Heart left ventricle (tissue), 16 donors: Measurements from ENCODE around the gene NABP1. TPM values are rescaled to one million over a fixed set of nuclear protein-coding genes. Genes with fewer than 3 reads are reported as not detected.

Experiments
- ATAC-seq, 4 donors: fragments of 200-7000 bp; cut with Tn5 transposase; one replicate each; pipeline ENCODE4 v1.9.1; 2020 to 2022; ENCODE audit warnings: moderate library complexity in 4 of 4, mild to moderate bottlenecking in 3 of 4, moderate number of reproducible peaks in 1 of 4
- DNase-seq, 5 donors: peaks; one replicate each; pipeline ENCODE4 v3.0.0-alpha.2; 2020
- H3K27ac ChIP-seq, 12 donors: fragments of 200-600 bp; sonication (generic) in 4 of 12; one replicate each; pipeline versions ENCODE4 v1.5.0 to v1.8.0; 2016 to 2022; ENCODE audit warnings: mild to moderate bottlenecking in 2 of 12
- H3K27me3 ChIP-seq, 9 donors: fragments of 200-600 bp; sonication (generic) in 2 of 9; one replicate each; pipeline versions ENCODE4 v1.5.1 to v1.8.0; 2016 to 2022; ENCODE audit warnings: mild to moderate bottlenecking in 3 of 9
- H3K36me3 ChIP-seq, 9 donors: fragments of 200-600 bp; sonication (generic) in 2 of 9; one replicate each; pipeline versions ENCODE4 v1.5.0 to v1.8.0; 2018 to 2022; ENCODE audit warnings: mild to moderate bottlenecking in 2 of 9
- H3K4me1 ChIP-seq, 12 donors: fragments of 200-600 bp; sonication (generic) in 4 of 12; one replicate each; pipeline versions ENCODE4 v1.5.0 to v1.8.0; 2016 to 2022; ENCODE audit warnings: mild to moderate bottlenecking in 3 of 12
- H3K4me3 ChIP-seq, 12 donors: fragments of 200-600 bp; sonication (generic) in 4 of 12; one replicate each; pipeline versions ENCODE4 v1.5.0 to v1.8.0; 2017 to 2022; ENCODE audit warnings: mild to moderate bottlenecking in 9 of 12, moderate library complexity in 4 of 12
- H3K9me3 ChIP-seq, 12 donors: fragments of 200-600 bp; sonication (generic) in 4 of 12; one replicate each; pipeline versions ENCODE4 v1.5.0 to v1.8.0; 2016 to 2022; ENCODE audit warnings: mild to moderate bottlenecking in 1 of 12
- POLR2A ChIP-seq, 2 donors: fragments of 450-650 bp; IDR thresholded peaks; one replicate each; pipeline ENCODE4 v1.6.1; 2017; ENCODE audit warnings: antibody characterized with exemption in 2 of 2, mild to moderate bottlenecking in 2 of 2, moderate library complexity in 2 of 2
- WGBS, 4 donors: extraction: QIAGEN DNeasy Blood & Tissue Kit in 2 of 4; methylation state at CpG; one replicate each; pipeline versions ENCODE4 v1.1.5 to v1.1.7; 2013 to 2018; 5-methylcytosine and 5-hydroxymethylcytosine counted together
- intact Hi-C, 10 donors: fragments of 100-400 bp; cut with DNase I; formaldehyde crosslinking; loops; one replicate each; pipeline versions ENCODE4 v1.11.1 to v1.14.2; 2022
- polyA plus RNA-seq, 2 donors: library from polyadenylated mRNA; stranded (reverse); fragments of 200-250 nt; gene quantifications; one replicate each; pipeline ENCODE4 v1.2.3, GENCODE V29; 2013
- total RNA-seq, 9 donors: library from RNA; depleted of rRNA in 2 of 9; stranded (reverse); fragments of >200 nt in 2 of 9; fragmentation: NEBNext Ultra II Directional in 3 of 9; extraction: Animal tissue kit (Norgen Biotek cat#: 25700) in 3 of 9; gene quantifications; one replicate each; pipeline versions ENCODE4 v1.1.0 to v1.2.4, GENCODE V29; 2016 to 2023
- TF ChIP-seq, protein P1 (sequence below), 12 donors: fragments of 200-600 bp; sonication (generic) in 4 of 12; IDR thresholded peaks; one replicate each; pipeline versions ENCODE4 v1.5.0 to v1.8.0; 2018 to 2022; ENCODE audit warnings: antibody characterized with exemption in 12 of 12, mild to moderate bottlenecking in 5 of 12
- donor health status: ischemic (EF 13 %, LVEDD 7.1; RV severe dilation, severe dysfunction).
- donor health status: healthy with polysubstance abuse.
- donor health status: DM: no; HTN: yes; CAD: no.
- donor health status: DM: no; HTN: no; CAD: no.
- donor health status: ischemic (EF 25% LVEDD 6.9; RV normal size, moderate dysfunction).
- donor health status: ischemic (EF 25% LVEDD 5.7; RV mildly dilated, moderate dysfunction).
- donor health status: healthy.
- donor health status: DM: yes; HTN: yes; CAD: no.
- donor health status: ischemic (EF 35%, LVEDD 5.7; RV mildly dilated, moderate dysfunction).
- donor health status: nonischemic (EF 11% LVEDD 7.7; RV severe dilation, severe dysfunction).
- donor health status: DM: yes; HTN: yes; CAD: no.
- donor health status: PGD.
- donor health status: ischemic (EF 29% LVEDD 5.4; RV normal size, mild dysfunction).
- donor health status: nonischemic (EF 23%, LVEDD 6.1; RV moderate dilation, normal function).

NABP1 gene
- total and polyA plus RNA-seq, 11 donors = 1.5 to 36.3 (median 3.3) TPM

DNA sequence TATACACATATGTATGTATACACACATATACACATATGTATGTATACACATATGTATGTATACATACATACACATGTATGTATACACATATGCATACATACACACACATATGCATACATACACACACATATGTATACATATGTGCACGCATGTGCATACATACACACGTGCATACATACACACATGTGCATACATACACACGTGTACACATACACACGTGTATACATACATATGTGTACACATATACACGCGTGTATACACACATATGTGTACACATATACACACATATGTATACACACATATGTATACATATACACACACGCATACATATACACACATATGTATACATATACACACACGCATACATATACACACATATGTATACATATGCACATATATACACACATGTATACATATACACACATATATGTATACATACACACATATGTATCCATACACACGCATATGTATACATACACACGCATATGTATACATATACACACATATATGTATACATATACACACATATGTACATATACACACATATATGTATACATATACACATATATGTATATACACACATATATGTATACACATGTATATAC is 21.5 kb downstream of the NABP1 start:
- Histone ChIP-seq H3K36me3 (no peaks in the 10 kb centered on the region), H3K4me3 (no peak overlapping the region), H3K27me3 (no peaks in the 10 kb centered on the region), H3K4me1 (peaks cover 0 to 13% (median 2%) of the 10 kb centered on the region in 12 donors), H3K27ac (no peak overlapping the region), H3K9me3 (no peaks in the 10 kb centered on the region)
- ATAC-seq (no peak), DNase-seq (no peak)
- WGBS, 4 donors = 51 to 84% (median 77%) methylated on average over 10 of the region's 10 CpGs
- TF ChIP-seq, protein P1, sequence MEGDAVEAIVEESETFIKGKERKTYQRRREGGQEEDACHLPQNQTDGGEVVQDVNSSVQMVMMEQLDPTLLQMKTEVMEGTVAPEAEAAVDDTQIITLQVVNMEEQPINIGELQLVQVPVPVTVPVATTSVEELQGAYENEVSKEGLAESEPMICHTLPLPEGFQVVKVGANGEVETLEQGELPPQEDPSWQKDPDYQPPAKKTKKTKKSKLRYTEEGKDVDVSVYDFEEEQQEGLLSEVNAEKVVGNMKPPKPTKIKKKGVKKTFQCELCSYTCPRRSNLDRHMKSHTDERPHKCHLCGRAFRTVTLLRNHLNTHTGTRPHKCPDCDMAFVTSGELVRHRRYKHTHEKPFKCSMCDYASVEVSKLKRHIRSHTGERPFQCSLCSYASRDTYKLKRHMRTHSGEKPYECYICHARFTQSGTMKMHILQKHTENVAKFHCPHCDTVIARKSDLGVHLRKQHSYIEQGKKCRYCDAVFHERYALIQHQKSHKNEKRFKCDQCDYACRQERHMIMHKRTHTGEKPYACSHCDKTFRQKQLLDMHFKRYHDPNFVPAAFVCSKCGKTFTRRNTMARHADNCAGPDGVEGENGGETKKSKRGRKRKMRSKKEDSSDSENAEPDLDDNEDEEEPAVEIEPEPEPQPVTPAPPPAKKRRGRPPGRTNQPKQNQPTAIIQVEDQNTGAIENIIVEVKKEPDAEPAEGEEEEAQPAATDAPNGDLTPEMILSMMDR (IDR thresholded peaks at IDR 0.05) = no peak
- no peak for TF ChIP-seq POLR2A (IDR thresholded peaks at IDR 0.05)
- intact Hi-C loops = no loop called here

DNA sequence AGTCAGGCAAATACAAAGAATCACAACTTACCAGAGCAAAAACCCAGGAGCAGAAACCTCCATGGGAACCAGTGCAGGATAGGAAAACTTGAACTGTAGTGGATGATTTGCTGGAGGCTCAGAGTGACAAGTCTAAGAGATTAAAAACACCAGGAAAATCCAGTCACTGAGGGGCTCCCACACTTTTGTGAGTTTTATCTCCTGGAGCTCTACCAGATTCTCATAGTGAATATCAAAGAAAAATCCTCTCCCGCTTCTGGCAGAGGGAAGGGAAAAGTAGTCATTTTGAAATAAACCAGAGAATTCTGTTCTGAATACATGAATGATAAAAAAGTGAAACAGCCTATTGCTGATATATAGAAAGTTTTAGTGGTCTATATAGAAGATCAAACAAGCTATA is 23.1 kb downstream of the NABP1 start:
- Histone ChIP-seq H3K27ac (no peak overlapping the region), H3K4me1 (peaks cover 0 to 4% (median 0%) of the 10 kb centered on the region in 12 donors), H3K27me3 (no peaks in the 10 kb centered on the region), H3K36me3 (no peaks in the 10 kb centered on the region), H3K9me3 (no peaks in the 10 kb centered on the region), H3K4me3 (no peak overlapping the region)
- intact Hi-C loops = no loop called here
- no peak for DNase-seq
- no peak for TF ChIP-seq POLR2A (IDR thresholded peaks at IDR 0.05)
- TF ChIP-seq, protein P1 (IDR thresholded peaks at IDR 0.05) = no peak
- no peak for ATAC-seq
- WGBS, 4 donors = 49 to 59% (median 57%) methylated on average over 1 of the region's 1 CpG

DNA sequence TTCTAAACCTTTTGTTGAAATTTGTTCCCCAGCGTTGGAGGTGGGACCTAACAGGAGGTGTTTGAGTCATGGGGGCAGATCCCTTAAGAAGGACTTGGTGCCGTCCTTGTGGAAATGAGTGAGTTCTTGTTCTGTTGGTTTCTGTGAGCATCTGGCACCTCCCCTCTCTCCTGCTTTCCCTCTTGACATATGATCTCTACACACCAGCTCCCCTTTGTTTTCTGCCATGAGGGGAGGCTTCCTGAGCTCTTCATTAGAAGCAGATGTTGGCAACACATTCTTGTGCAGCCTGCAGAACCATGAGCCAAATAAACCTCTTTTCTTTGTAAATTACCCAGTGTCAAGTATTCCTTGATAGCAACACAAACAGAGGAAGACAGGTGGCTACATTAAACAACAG is 23.8 kb downstream of the NABP1 start:
- no peak for TF ChIP-seq POLR2A (IDR thresholded peaks at IDR 0.05)
- TF ChIP-seq, protein P1 (IDR thresholded peaks at IDR 0.05) = no peak
- intact Hi-C loops = no loop called here

DNA sequence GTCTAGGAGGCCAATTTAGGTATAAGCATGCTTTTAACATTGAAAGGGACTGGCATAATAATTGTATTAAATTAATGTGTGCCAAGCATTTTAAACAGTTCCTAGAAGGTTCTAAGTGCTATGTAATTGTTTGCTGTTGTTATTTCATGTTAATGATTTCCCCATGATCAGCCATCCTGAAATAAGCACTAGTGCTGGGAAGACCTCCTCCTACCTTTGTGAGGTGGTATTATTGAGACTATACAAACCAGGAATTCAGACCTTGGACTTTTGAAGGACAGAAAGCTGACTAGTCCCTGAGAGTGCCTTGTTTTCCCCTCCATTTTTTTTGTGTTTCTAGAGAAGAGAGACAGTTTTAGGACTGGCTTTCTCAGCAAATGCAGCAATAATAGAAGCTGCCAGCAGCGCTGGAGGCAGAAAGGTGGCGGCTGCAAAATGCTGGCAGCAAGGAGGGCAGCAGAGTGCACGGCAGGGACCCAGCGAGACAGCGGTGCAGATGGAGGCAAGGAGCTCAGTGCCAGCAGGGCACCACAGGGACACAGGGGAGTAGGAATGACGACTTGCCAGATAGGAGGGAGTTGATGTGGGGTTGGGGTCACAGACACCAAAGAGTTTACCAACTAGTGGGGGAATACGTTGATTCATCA is 25.3 kb downstream of the NABP1 start:
- Histone ChIP-seq H3K9me3 (no peaks in the 10 kb centered on the region), H3K36me3 (no peaks in the 10 kb centered on the region), H3K4me3 (no peak overlapping the region), H3K27me3 (no peaks in the 10 kb centered on the region), H3K27ac (no peak overlapping the region), H3K4me1 (no peaks in the 10 kb centered on the region)
- ATAC-seq (no peak), DNase-seq (peak in 1 of 5 donors; percentile 60)
- intact Hi-C loops = no loop called here
- WGBS, 4 donors = 82 to 85% (median 83%) methylated on average over 7 of the region's 7 CpGs
- TF ChIP-seq, protein P1 (IDR thresholded peaks at IDR 0.05) = no peak
- TF ChIP-seq POLR2A (IDR thresholded peaks at IDR 0.05) = no peak

More for the DNA sequence above, 23.8 kb downstream of the NABP1 start:
- ATAC-seq (no peak), DNase-seq (no peak)
- H3K27ac ChIP-seq = no peak overlapping the region
- H3K27me3 ChIP-seq = no peaks in the 10 kb centered on the region
- H3K9me3 ChIP-seq = no peaks in the 10 kb centered on the region
- no peaks in the 10 kb centered on the region for H3K4me1 ChIP-seq
- H3K36me3 ChIP-seq = no peaks in the 10 kb centered on the region
- 56 to 80% (median 71%) methylated on average over 2 of the region's 2 CpGs for WGBS, 4 donors
- H3K4me3 ChIP-seq = no peak overlapping the region
